Parathyroid adenoma (tissue), 2 donors: Measurements from ENCODE around the gene RAB38.

Source experiments
- H2AFZ ChIP-seq: fragments of 300-600 bp; sonication (generic); one replicate; pipeline ENCODE4 v1.7.0; 2017; ENCODE audit warnings: antibody characterized with exemption, mild to moderate bottlenecking
- H3K27ac ChIP-seq: fragments of 300-600 bp; sonication (generic); one replicate; pipeline ENCODE4 v1.7.0; 2017
- H3K27me3 ChIP-seq: fragments of 300-600 bp; sonication (generic); one replicate; pipeline ENCODE4 v1.7.0; 2017; ENCODE audit warnings: low read length; ENCODE audit not compliant: control insufficient read depth, insufficient read depth
- H3K36me3 ChIP-seq: fragments of 300-600 bp; sonication (generic); one replicate; pipeline ENCODE4 v1.7.0; 2017; ENCODE audit warnings: low read length; ENCODE audit not compliant: control insufficient read depth, insufficient read depth
- H3K4me1 ChIP-seq: fragments of 300-600 bp; sonication (generic); one replicate; pipeline ENCODE4 v1.7.0; 2017; ENCODE audit warnings: control low read depth
- H3K4me2 ChIP-seq: fragments of 300-600 bp; sonication (generic); one replicate; pipeline ENCODE4 v1.7.0; 2017; ENCODE audit warnings: low read length
- H3K4me3 ChIP-seq: fragments of 300-600 bp; sonication (generic); one replicate; pipeline ENCODE4 v1.7.0; 2017; ENCODE audit warnings: low read depth, low read length
- H3K79me2 ChIP-seq: fragments of 300-600 bp; sonication (generic); one replicate; pipeline ENCODE4 v1.7.0; 2017; ENCODE audit warnings: control low read depth
- H3K9ac ChIP-seq: fragments of 300-600 bp; sonication (generic); one replicate; pipeline ENCODE4 v1.7.0; 2017; ENCODE audit warnings: mild to moderate bottlenecking
- H3K9me3 ChIP-seq: fragments of 300-600 bp; sonication (generic); one replicate; pipeline ENCODE4 v1.7.0; 2017; ENCODE audit warnings: low read length; ENCODE audit not compliant: control insufficient read depth
- CTCF ChIP-seq: fragments of 300-600 bp; sonication (generic); IDR thresholded peaks from one replicate; pipeline ENCODE4 v1.7.0; 2017; ENCODE audit warnings: antibody characterized with exemption, mild to moderate bottlenecking
- donor health status: primary hyperparathyroidism.

The RAB38 gene

DNA sequence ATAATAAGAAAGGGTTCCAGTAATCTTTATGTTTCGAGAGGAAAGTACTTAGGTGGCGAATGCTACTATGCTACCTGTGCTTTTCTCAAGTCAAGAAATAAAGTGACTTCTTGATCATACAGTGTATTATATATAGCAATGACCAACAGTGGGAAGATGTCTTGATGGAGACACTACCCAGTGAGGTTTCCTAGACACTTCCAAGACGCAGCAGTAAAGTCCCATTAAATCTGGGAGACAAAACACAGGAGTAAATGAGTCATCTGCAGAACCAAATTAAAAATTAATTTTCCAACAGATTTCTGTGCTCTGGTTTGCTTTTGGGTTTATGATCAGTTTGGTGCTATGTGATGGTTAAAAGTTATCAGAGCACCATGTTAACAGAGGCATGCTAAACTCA lies 29.1 kb upstream of the RAB38 start:
- no peak overlapping the region for H3K4me3 ChIP-seq
- H3K9ac ChIP-seq = no peak overlapping the region
- no peaks in the 10 kb centered on the region for H3K36me3 ChIP-seq
- H3K79me2 ChIP-seq = no peaks in the 10 kb centered on the region
- no peak overlapping the region for H3K27ac ChIP-seq
- H3K4me1 ChIP-seq = no peaks in the 10 kb centered on the region
- H2AFZ ChIP-seq = no peak overlapping the region
- no peaks in the 10 kb centered on the region for H3K27me3 ChIP-seq
- H3K9me3 ChIP-seq = no peaks in the 10 kb centered on the region
- no peak for TF ChIP-seq CTCF
- H3K4me2 ChIP-seq = no peak overlapping the region

- H3K27ac ChIP-seq = no peak overlapping the region
- no peaks in the 10 kb centered on the region for H3K27me3 ChIP-seq
- H3K9ac ChIP-seq = no peak overlapping the region
- no peak for TF ChIP-seq CTCF
- no peak overlapping the region for H3K4me2 ChIP-seq
- no peaks in the 10 kb centered on the region for H3K79me2 ChIP-seq
- no peaks in the 10 kb centered on the region for H3K9me3 ChIP-seq
- no peak overlapping the region for H3K4me3 ChIP-seq
- no peaks in the 10 kb centered on the region for H3K4me1 ChIP-seq
- H2AFZ ChIP-seq = no peak overlapping the region
- no peaks in the 10 kb centered on the region for H3K36me3 ChIP-seq
Measured at GRCh38 chr11:88203604-88204003, 28.4 kb upstream of the RAB38 start.

- H3K4me1 ChIP-seq = no peaks in the 10 kb centered on the region
- H3K79me2 ChIP-seq = no peaks in the 10 kb centered on the region
- H3K4me3 ChIP-seq = no peak overlapping the region
- no peak for TF ChIP-seq CTCF
- no peak overlapping the region for H3K9ac ChIP-seq
- no peaks in the 10 kb centered on the region for H3K27me3 ChIP-seq
- H3K27ac ChIP-seq = no peak overlapping the region
- H2AFZ ChIP-seq = no peak overlapping the region
- H3K4me2 ChIP-seq = no peak overlapping the region
- H3K9me3 ChIP-seq = no peaks in the 10 kb centered on the region
- no peaks in the 10 kb centered on the region for H3K36me3 ChIP-seq
Measured at GRCh38 chr11:88202498-88202897, 27.3 kb upstream of the RAB38 start.

GRCh38 chr11:88196393-88196792 lies 21.1 kb upstream of the RAB38 start:
- H3K27ac ChIP-seq = no peak overlapping the region
- TF ChIP-seq CTCF = no peak
- H3K27me3 ChIP-seq = no peaks in the 10 kb centered on the region

GRCh38 chr11:88195908-88196307 lies 20.7 kb upstream of the RAB38 start:
- H3K4me3 ChIP-seq = no peak overlapping the region
- no peak overlapping the region for H3K27ac ChIP-seq
- H3K79me2 ChIP-seq = no peaks in the 10 kb centered on the region
- H3K4me1 ChIP-seq = no peaks in the 10 kb centered on the region
- H3K4me2 ChIP-seq = no peak overlapping the region
- no peaks in the 10 kb centered on the region for H3K36me3 ChIP-seq
- H3K27me3 ChIP-seq = no peaks in the 10 kb centered on the region
- H2AFZ ChIP-seq = no peak overlapping the region
- no peaks in the 10 kb centered on the region for H3K9me3 ChIP-seq
- TF ChIP-seq CTCF = no peak
- H3K9ac ChIP-seq = no peak overlapping the region

More at GRCh38 chr11:88196393-88196792, 21.1 kb upstream of the RAB38 start:
- H3K9me3 ChIP-seq = no peaks in the 10 kb centered on the region
- no peaks in the 10 kb centered on the region for H3K36me3 ChIP-seq
- H3K79me2 ChIP-seq = no peaks in the 10 kb centered on the region
- H3K4me1 ChIP-seq = no peaks in the 10 kb centered on the region
- H2AFZ ChIP-seq = no peak overlapping the region
- H3K9ac ChIP-seq = no peak overlapping the region
- no peak overlapping the region for H3K4me3 ChIP-seq
- no peak overlapping the region for H3K4me2 ChIP-seq
